Panc1 (cell line): ENCODE measurements around the gene ALDH16A1.

ENCODE experiments used
- POLR2AphosphoS5 ChIP-seq: IDR thresholded peaks from 2 replicates; pipeline ENCODE4 v1.6.1; 2012; ENCODE audit warnings: mild to moderate bottlenecking, low read depth, low read length, moderate library complexity
- TCF7L2 ChIP-seq: IDR thresholded peaks from 2 replicates; pipeline ENCODE4 v1.6.1; 2011; ENCODE audit warnings: mild to moderate bottlenecking, low read depth, low read length, inconsistent platforms
- TF ChIP-seq, protein P1 (sequence below): fragments of 450-650 bp; IDR thresholded peaks from 2 replicates; pipeline ENCODE4 v1.5.1; 2017; ENCODE audit warnings: mild to moderate bottlenecking

DNA sequence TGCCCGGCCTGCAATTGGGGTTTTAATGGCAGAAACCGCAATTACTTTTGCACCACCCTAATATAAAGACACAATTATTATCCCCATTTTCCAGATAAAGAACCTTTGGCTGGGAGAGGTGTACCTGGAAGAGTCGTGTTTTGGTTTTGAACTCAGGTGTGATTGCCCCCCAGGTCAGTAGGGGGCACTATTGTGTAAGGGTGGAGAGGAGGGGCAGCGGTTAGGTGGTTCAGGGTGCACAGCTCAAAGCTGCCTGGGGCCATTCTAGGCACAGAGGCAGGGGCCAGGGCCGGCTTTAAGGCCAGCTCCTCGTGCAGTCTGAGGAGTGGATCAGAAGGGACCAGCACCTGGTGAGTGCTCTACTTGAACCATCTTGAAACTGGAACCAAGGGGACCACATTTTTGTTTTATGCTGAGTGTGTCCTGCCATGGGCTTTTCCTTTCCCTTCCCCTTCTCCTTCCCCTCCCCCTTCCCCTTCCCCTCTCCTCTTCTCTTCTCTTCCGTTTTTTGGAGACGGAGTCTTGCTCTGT, 53.6 kb downstream of the ALDH16A1 start:
- TF ChIP-seq, protein P1, sequence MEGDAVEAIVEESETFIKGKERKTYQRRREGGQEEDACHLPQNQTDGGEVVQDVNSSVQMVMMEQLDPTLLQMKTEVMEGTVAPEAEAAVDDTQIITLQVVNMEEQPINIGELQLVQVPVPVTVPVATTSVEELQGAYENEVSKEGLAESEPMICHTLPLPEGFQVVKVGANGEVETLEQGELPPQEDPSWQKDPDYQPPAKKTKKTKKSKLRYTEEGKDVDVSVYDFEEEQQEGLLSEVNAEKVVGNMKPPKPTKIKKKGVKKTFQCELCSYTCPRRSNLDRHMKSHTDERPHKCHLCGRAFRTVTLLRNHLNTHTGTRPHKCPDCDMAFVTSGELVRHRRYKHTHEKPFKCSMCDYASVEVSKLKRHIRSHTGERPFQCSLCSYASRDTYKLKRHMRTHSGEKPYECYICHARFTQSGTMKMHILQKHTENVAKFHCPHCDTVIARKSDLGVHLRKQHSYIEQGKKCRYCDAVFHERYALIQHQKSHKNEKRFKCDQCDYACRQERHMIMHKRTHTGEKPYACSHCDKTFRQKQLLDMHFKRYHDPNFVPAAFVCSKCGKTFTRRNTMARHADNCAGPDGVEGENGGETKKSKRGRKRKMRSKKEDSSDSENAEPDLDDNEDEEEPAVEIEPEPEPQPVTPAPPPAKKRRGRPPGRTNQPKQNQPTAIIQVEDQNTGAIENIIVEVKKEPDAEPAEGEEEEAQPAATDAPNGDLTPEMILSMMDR: peak; percentile 87
- TF ChIP-seq POLR2AphosphoS5 (no peak), TCF7L2 (no peak)
